K562 (cell line): Measurements from ENCODE around the gene GLIPR1. TPM values are rescaled to one million over a fixed set of nuclear protein-coding genes. Genes with fewer than 3 reads are reported as not detected.
A peak's percentile ranks its signal among the peaks of the same experiment; 100 is the strongest.

Experiments used
- ATAC-seq: fragments of 200-7000 bp; cut with Tn5 transposase; 3 replicates; pipeline ENCODE4 v1.9.1; 2020; ENCODE audit warnings: moderate library complexity
- BruUV-seq: library from RNA; stranded (reverse); fragments of 400-500 nt; replicated peaks from 2 replicates; lab custom pipeline; 2021; lab: Mats Ljungman, UMichigan
- CTCF ChIA-PET: fragments of 300-600 bp; formaldehyde crosslinking; extraction: SDS; loops from one replicate; lab custom pipeline; 2021; ENCODE audit warnings: low intra/inter-chr PET ratio; lab: Yijun Ruan, JAX
- POLR2A ChIA-PET: fragments of 300-600, 350-650 bp; sonication (Branson Sonifier 250); formaldehyde crosslinking; extraction: SDS; loops from one replicate; lab custom pipeline; 2021; ENCODE audit warnings: antibody characterized with exemption, inconsistent platforms; lab: Yijun Ruan, JAX
- DNase-seq, 4 experiments: peaks; one replicate each; pipeline versions ENCODE4 v3.0.0 to v3.0.0-alpha.2; 2011 to 2018; ENCODE audit warnings: low spot score in 3 of 4, mixed read lengths in 3 of 4; ENCODE audit errors: extremely low read depth in 1 of 4
- FAIRE-seq: peaks from 2 replicates; lab custom pipeline; 2011; peaks lifted over from hg19 to GRCh38; lab: Jason Lieb, UNC
- H2AFZ ChIP-seq: 2 replicates; pipeline ENCODE4 v1.6.0; 2011; ENCODE audit warnings: low read depth, low read length, control low read depth, inconsistent platforms
- H3K27ac ChIP-seq: fragments of 200-600 bp; 3 replicates; pipeline ENCODE4 v1.8.0; 2011; ENCODE audit warnings: low read depth, mild to moderate bottlenecking, control low read depth, inconsistent platforms, low read length, moderate library complexity, mixed read lengths; ENCODE audit errors: extremely low read depth
- H3K27me3 ChIP-seq, 2 experiments: fragments of 300-600 bp in 1 of 2; 2 replicates in 1 of 2; 3 replicates in 1 of 2; pipeline versions ENCODE4 v1.6.0 to v1.8.0; 2011; ENCODE audit warnings: inconsistent platforms in 2 of 2, low read length in 2 of 2, mild to moderate bottlenecking in 1 of 2, mixed read lengths in 1 of 2, moderate library complexity in 1 of 2; ENCODE audit not compliant: control insufficient read depth in 2 of 2, insufficient read depth in 2 of 2
- H3K36me3 ChIP-seq: fragments of 300-600 bp; 3 replicates; pipeline ENCODE4 v1.8.0; 2011; ENCODE audit warnings: mild to moderate bottlenecking, low read length, inconsistent platforms; ENCODE audit not compliant: control insufficient read depth, insufficient read depth
- H3K4me1 ChIP-seq, 2 experiments: fragments of 200-600 bp in 1 of 2; replicated peaks in 1 of 2; 2 replicates in 1 of 2; 3 replicates in 1 of 2; pipeline versions ENCODE4 v1.5.1 to v1.8.0; 2011; ENCODE audit warnings: inconsistent platforms in 2 of 2, low read length in 2 of 2, mild to moderate bottlenecking in 1 of 2, mixed read lengths in 1 of 2, moderate library complexity in 1 of 2; ENCODE audit not compliant: control insufficient read depth in 2 of 2, insufficient read depth in 2 of 2
- H3K4me2 ChIP-seq: 2 replicates; pipeline ENCODE4 v1.6.1; 2011; ENCODE audit warnings: low read length, control low read depth, inconsistent platforms, mixed read lengths; ENCODE audit not compliant: insufficient read depth
- H3K4me3 ChIP-seq: fragments of 200-600 bp; sonication (generic), shearing (Covaris generic); 2 replicates; pipeline ENCODE4 v1.5.1; 2016; ENCODE audit warnings: control low read depth, inconsistent platforms
- H3K79me2 ChIP-seq: fragments of 200-600 bp; 3 replicates; pipeline ENCODE4 v1.8.0; 2011; ENCODE audit warnings: low read length, inconsistent platforms; ENCODE audit not compliant: control insufficient read depth, insufficient read depth
- H3K9ac ChIP-seq, 2 experiments: 2 replicates each; pipeline versions ENCODE4 v1.6.0 to v1.6.1; 2011; ENCODE audit warnings: low read depth in 2 of 2, low read length in 2 of 2, control low read depth in 1 of 2, inconsistent platforms in 1 of 2, mild to moderate bottlenecking in 1 of 2, mixed read lengths in 1 of 2; ENCODE audit not compliant: insufficient read depth in 1 of 2
- H3K9me1 ChIP-seq: one replicate; pipeline ENCODE4 v1.6.0; 2011; ENCODE audit warnings: inconsistent platforms, mild to moderate bottlenecking, low read length, moderate library complexity; ENCODE audit not compliant: control insufficient read depth, insufficient read depth
- H3K9me3 ChIP-seq: replicated peaks from 2 replicates; pipeline ENCODE4 v1.5.1; 2011; ENCODE audit warnings: low read depth, low read length, inconsistent platforms; ENCODE audit not compliant: control insufficient read depth, insufficient read depth
- H4K20me1 ChIP-seq: replicated peaks from 2 replicates; pipeline ENCODE4 v1.6.1; 2011; ENCODE audit warnings: low read length, inconsistent platforms, mixed read lengths; ENCODE audit not compliant: control insufficient read depth, insufficient read depth
- CTCF ChIP-seq, 3 experiments: IDR thresholded peaks in 2 of 3; conservative IDR thresholded peaks in 1 of 3; 2 replicates each; pipeline ENCODE4 v1.5.1; 2011 to 2012; ENCODE audit warnings: low read length in 3 of 3, mild to moderate bottlenecking in 3 of 3, control low read depth in 2 of 3, improper control_type of control experiment in 1 of 3, inconsistent platforms in 1 of 3, low read depth in 1 of 3, mixed read lengths in 1 of 3, moderate library complexity in 1 of 3; ENCODE audit not compliant: insufficient read depth in 2 of 3
- CTCFL ChIP-seq: IDR thresholded peaks from 2 replicates; pipeline ENCODE4 v1.6.1; 2011; ENCODE audit warnings: borderline replicate concordance, low read depth, mild to moderate bottlenecking, moderate library complexity, low read length; ENCODE audit not compliant: insufficient read depth, poor library complexity, severe bottlenecking
- ELF2 ChIP-seq: fragments of 250-450 bp; sonication (Bioruptor Pico); IDR thresholded peaks from 2 replicates; pipeline ENCODE4 v1.5.0; 2021; ENCODE audit warnings: mild to moderate bottlenecking
- ETV5 ChIP-seq: sonication (generic); formaldehyde crosslinking; IDR thresholded peaks from 2 replicates; pipeline ENCODE4 v1.4.0; 2020; ENCODE audit warnings: low read depth, mild to moderate bottlenecking, missing genetic modification reagents
- EWSR1 ChIP-seq: fragments of 450-650 bp; IDR thresholded peaks from 2 replicates; pipeline ENCODE4 v1.6.1; 2018; ENCODE audit warnings: borderline replicate concordance, mild to moderate bottlenecking, low read depth, moderate library complexity; ENCODE audit not compliant: partially characterized antibody
- HNRNPH1 ChIP-seq: fragments of 200-400 bp; formaldehyde crosslinking; optimal IDR thresholded peaks from 2 replicates; pipeline ENCODE3; 2017; ENCODE audit warnings: low read depth, mild to moderate bottlenecking, low read length, moderate library complexity
- KLF13 ChIP-seq: fragments of 450-650 bp; IDR thresholded peaks from 2 replicates; pipeline ENCODE4 v1.6.1; 2016; ENCODE audit warnings: missing genetic modification characterization, low read depth, mild to moderate bottlenecking, missing compliant biosample characterization, moderate library complexity, borderline replicate concordance
- NCOA6 ChIP-seq: fragments of 450-650 bp; IDR thresholded peaks from 2 replicates; pipeline ENCODE4 v1.6.1; 2017; ENCODE audit warnings: mild to moderate bottlenecking
- NEUROD1 ChIP-seq: fragments of 150-350 bp; IDR thresholded peaks from 2 replicates; pipeline ENCODE4 v1.6.1; 2014; ENCODE audit warnings: borderline replicate concordance, low read length, low read depth; ENCODE audit not compliant: partially characterized antibody
- NFRKB ChIP-seq: fragments of 450-650 bp; IDR thresholded peaks from 2 replicates; pipeline ENCODE4 v1.6.1; 2016; ENCODE audit warnings: low read depth
- PHB ChIP-seq: fragments of 250-450 bp; sonication (Bioruptor Pico); IDR thresholded peaks from 2 replicates; pipeline ENCODE4 v1.5.0; 2021
- RAD21 ChIP-seq, 2 experiments: fragments of 250-450 bp in 1 of 2; fragments of 450-650 bp in 1 of 2; sonication (Bioruptor Pico) in 1 of 2; formaldehyde crosslinking in 1 of 2; IDR thresholded peaks in 1 of 2; conservative IDR thresholded peaks in 1 of 2; 2 replicates each; pipeline versions ENCODE4 v1.4.0 to v1.8.0; 2020 to 2022; ENCODE audit warnings: mild to moderate bottlenecking in 2 of 2, moderate library complexity in 1 of 2
- THRAP3 ChIP-seq: fragments of 450-650 bp; IDR thresholded peaks from 2 replicates; pipeline ENCODE4 v1.6.1; 2016; ENCODE audit warnings: mild to moderate bottlenecking, inconsistent platforms, borderline replicate concordance
- ZNF24 ChIP-seq: fragments of 450-650 bp; IDR thresholded peaks from 2 replicates; pipeline ENCODE4 v1.6.1; 2016
- ZNF384 ChIP-seq: IDR thresholded peaks from 2 replicates; pipeline ENCODE4 v1.6.1; 2012; ENCODE audit warnings: low read depth, low read length, improper control_type of control experiment
- ZNF551 ChIP-seq: fragments of 250-450 bp; sonication (Bioruptor Pico); IDR thresholded peaks from 2 replicates; pipeline ENCODE4 v1.5.0; 2021; ENCODE audit warnings: mild to moderate bottlenecking, moderate library complexity
- ZNF696 ChIP-seq: fragments of 250-450 bp; sonication (Bioruptor Pico); conservative IDR thresholded peaks from 2 replicates; pipeline ENCODE4 v1.4.0; 2020; ENCODE audit warnings: mild to moderate bottlenecking, moderate library complexity
- in situ Hi-C: fragments of 300-500 bp; cut with MboI; formaldehyde crosslinking; loops from 4 replicates; pipeline ENCODE4 v1.15.0; 2018; ENCODE audit warnings: inconsistent platforms, mixed read lengths
- intact Hi-C: fragments of 100-400 bp; cut with micrococcal nuclease; formaldehyde crosslinking; loops from 2 replicates; pipeline ENCODE4 v1.14.2; 2022
- polyA plus RNA-seq, 8 experiments: library from polyadenylated mRNA; depleted of rRNA in 4 of 8; stranded (reverse) in 5 of 8; unstranded in 3 of 8; fragments of >200 nt; fragmentation: Nextera tagmentation in 2 of 8; fragmentation: Illumina TruSeq in 1 of 8; extraction: Ambion mirVana in 2 of 8; extraction: Trizol in 1 of 8; gene quantifications; 2 replicates each; pipeline versions ENCODE4 v1.2.1 to v1.2.3, GENCODE V29; 2011 to 2014; ENCODE audit warnings: inconsistent platforms in 1 of 8, missing spikeins in 1 of 8
- total RNA-seq, 7 experiments: library from RNA; depleted of rRNA in 6 of 7; stranded (reverse); fragments of >200 nt in 6 of 7; fragmentation: Illumina TruSeq in 2 of 7; extraction: Trizol in 2 of 7; gene quantifications; 2 replicates each; pipeline versions ENCODE4 v1.2.1 to v1.2.3, GENCODE V29; 2011 to 2021; ENCODE audit warnings: low replicate concordance in 1 of 7

GLIPR1 gene
- total and polyA plus RNA-seq, 9 of the 15 experiments (the other 6 are each of a cell fraction or from before 2014, with no cell fraction given), result 0.26 to 2.1 (median 1.2) TPM

- intact Hi-C loops, result loop anchor here (5.0 to 10.0 kb wide), 3 partner anchors 544 to 966 kb away; partner anchors contain the start of genes BBS10 and PHLDA1
- POLR2A ChIA-PET, result interaction anchor here (1.0 kb wide), 2 partner anchors 12 to 19 kb away, joined by 3 to 5 read pairs; no protein-coding TSS in a partner anchor
- TF ChIP-seq HNRNPH1, result no peak
- no peak for TF ChIP-seq ZNF384
- no peak for TF ChIP-seq ZNF551 (CRISPR knock-in tag)
- TF ChIP-seq ZNF696, result no peak
- TF ChIP-seq NEUROD1, result no peak
- TF ChIP-seq CTCF (IDR thresholded peaks at IDR 0.05 in 2 of 3, conservative IDR thresholded peaks at IDR 0.05 in 1 of 3; ENCODE audit: insufficient read depth in 2 of 3, low read depth in 1 of 3, low read length in 3 of 3), result peak; percentile 38 to 59 (median 56); a peak in 5 of 6 replicates
- TF ChIP-seq ETV5 (CRISPR knock-in tag), result no peak
- TF ChIP-seq THRAP3, result no peak
- no peak for TF ChIP-seq ELF2 (CRISPR knock-in tag)
- TF ChIP-seq RAD21 (CRISPR knock-in tag; conservative IDR thresholded peaks at IDR 0.05 in 1 of 2, IDR thresholded peaks at IDR 0.05 in 1 of 2), result peak; percentile 39 to 51
- no peak for TF ChIP-seq NCOA6
- TF ChIP-seq NFRKB, result no peak
- no peak for TF ChIP-seq KLF13 (tag)
- peak; percentile 39 for TF ChIP-seq CTCFL
- peak; percentile 37; the same call in 1 of the 2 replicates for TF ChIP-seq ZNF24
- no peak for TF ChIP-seq EWSR1
- TF ChIP-seq PHB, result no peak
These were observed 8.0 kb downstream of the GLIPR1 start for GRCh38 chr12:75488553-75488952.

More at GRCh38 chr12:75488553-75488952, 8.0 kb downstream of the GLIPR1 start:
- peak; percentile 11 for FAIRE-seq
- Histone ChIP-seq H3K4me1 (no peaks in the 10 kb centered on the region), H3K79me2 (no peaks in the 10 kb centered on the region), H3K9me1 (no peaks in the 10 kb centered on the region), H2AFZ (no peak overlapping the region), H3K27ac (no peak overlapping the region), H4K20me1 (no peaks in the 10 kb centered on the region), H3K36me3 (no peaks in the 10 kb centered on the region; the same call in 2 of the 3 replicates), H3K4me2 (no peak overlapping the region), H3K27me3 (no peaks in the 10 kb centered on the region), H3K9me3 (no peaks in the 10 kb centered on the region), H3K9ac (no peak overlapping the region), H3K4me3 (no peak overlapping the region)
- no TSS peak for BruUV-seq
- CTCF ChIA-PET, result no interaction called here
- peak; percentile 25 to 53 (median 41) for DNase-seq
- ATAC-seq, result peak; percentile 91
- in situ Hi-C loops, result loop anchor here (10.0 kb wide), 1 partner anchor 154 kb away; the partner anchor contains the start of genes CAPS2 and GLIPR1L1
